Chondrocyte (in vitro differentiated cells): ENCODE data around the gene ZFYVE27. TPM values are rescaled to one million over a fixed set of nuclear protein-coding genes. Genes with fewer than 3 reads are reported as not detected.

Source experiments
- DNase-seq: peaks from one replicate; pipeline ENCODE4 v3.0.0; 2021; ENCODE audit warnings: mixed read lengths, low spot score
- H3K27ac Mint-ChIP-seq: one replicate; pipeline ENCODE4 v1.8.0; 2021; ENCODE audit warnings: mild to moderate bottlenecking, moderate library complexity, mixed read lengths; ENCODE audit not compliant: unreplicated experiment
- H3K27me3 Mint-ChIP-seq: 2 replicates; pipeline ENCODE4 v1.8.0; 2021; ENCODE audit warnings: low read depth, mixed read lengths
- H3K36me3 Mint-ChIP-seq: 2 replicates; pipeline ENCODE4 v1.8.0; 2021; ENCODE audit warnings: low read depth, mixed read lengths
- H3K4me1 Mint-ChIP-seq: 2 replicates; pipeline ENCODE4 v1.8.0; 2021; ENCODE audit warnings: low read depth, mild to moderate bottlenecking, mixed read lengths
- H3K4me3 Mint-ChIP-seq: one replicate; pipeline ENCODE4 v1.8.0; 2021; ENCODE audit warnings: mild to moderate bottlenecking, moderate library complexity, mixed read lengths; ENCODE audit not compliant: unreplicated experiment
- H3K9me3 Mint-ChIP-seq: 2 replicates; pipeline ENCODE4 v1.8.0; 2021; ENCODE audit warnings: low read depth, mixed read lengths
- CTCF ChIP-seq: fragments of 200-600 bp; sonication (generic); IDR thresholded peaks from 2 replicates; pipeline ENCODE4 v1.5.0; 2021; ENCODE audit warnings: antibody characterized with exemption, mild to moderate bottlenecking, moderate library complexity
- total RNA-seq: library from RNA; stranded (reverse); gene quantifications from 3 replicates; pipeline ENCODE4 v1.2.1, GENCODE V29; 2021

ZFYVE27 gene
- total RNA-seq, 1 donor from 2014 or later, result 16.9 TPM

DNA sequence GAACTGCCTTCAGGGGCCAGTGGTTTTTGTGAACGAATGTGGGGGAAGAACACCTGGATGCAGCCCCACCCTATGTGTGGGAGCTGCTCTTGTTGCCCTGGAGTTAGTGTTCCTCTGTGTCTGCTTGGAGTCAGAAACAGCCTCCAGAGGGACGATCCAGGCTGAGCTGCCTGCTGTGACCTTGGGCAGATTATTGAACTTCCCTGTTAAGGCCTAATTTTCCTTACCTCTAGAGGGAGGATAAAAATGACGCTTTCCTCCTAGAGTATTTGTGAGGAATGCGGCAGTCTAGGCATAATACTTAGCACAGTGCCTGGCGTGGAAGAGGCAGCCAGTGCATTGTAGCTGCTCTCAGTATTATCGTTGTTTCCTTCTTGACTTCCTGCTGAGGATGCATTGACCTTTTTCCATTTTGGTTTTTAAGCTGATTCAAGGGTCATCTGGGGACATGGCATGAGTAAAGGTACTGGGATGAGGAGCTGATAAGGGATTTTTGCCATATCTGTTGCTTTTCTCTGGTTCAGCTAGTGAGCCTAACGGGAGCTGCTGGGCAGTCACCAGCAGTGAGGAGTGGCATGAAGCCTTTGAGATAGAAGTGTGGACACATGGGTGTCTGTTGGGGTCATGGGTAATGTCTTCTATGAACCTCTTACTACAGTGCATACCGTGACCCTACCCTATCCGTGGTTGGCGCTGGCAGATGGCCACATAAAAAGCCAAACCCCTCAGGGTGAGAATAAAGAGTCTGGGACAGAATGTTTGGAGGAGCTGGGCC is 6.4 kb downstream of the ZFYVE27 start:
- H3K27ac Mint-ChIP-seq, result no peak overlapping the region
- no peak overlapping the region for H3K4me3 Mint-ChIP-seq
- no peak for DNase-seq
- no peaks in the 10 kb centered on the region for H3K9me3 Mint-ChIP-seq
- no peak for TF ChIP-seq CTCF
- no peaks in the 10 kb centered on the region for H3K27me3 Mint-ChIP-seq
- peaks cover 18% of the 10 kb centered on the region for H3K4me1 Mint-ChIP-seq
- peaks cover 37% of the 10 kb centered on the region for H3K36me3 Mint-ChIP-seq

DNA sequence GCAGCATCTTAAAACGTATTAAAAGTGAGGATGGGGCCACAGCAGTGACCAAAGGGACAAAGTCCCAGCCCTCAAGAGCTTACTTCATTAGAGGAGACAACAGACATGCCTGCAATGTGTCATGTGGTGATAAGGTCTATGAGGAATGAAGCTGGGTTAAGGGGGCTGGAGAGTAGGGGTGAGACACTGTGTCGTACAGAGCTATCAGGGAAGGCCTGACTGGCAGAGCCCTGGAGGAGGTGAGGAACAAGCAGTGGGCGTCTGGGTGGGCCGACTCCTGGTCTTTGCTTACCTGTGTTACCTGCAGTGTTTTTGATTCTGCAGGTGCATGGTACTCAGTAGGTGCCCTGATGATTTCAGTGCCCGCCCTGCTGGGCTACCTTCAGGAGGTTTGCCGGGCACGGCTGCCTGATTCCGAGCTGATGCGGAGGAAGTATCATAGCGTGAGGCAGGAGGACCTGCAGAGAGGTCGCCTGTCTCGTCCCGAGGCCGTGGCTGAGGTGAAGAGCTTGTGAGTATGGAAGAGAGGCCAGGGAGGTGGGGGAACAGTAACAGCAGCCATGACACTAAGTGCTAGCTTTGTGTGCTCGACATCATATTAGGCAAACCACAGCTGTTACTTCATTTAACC is 7.6 kb downstream of the ZFYVE27 start:
- Mint-ChIP-seq H3K4me3 (no peak overlapping the region), H3K4me1 (peaks cover 13% of the 10 kb centered on the region), H3K9me3 (no peaks in the 10 kb centered on the region), H3K36me3 (peaks cover 39% of the 10 kb centered on the region), H3K27me3 (no peaks in the 10 kb centered on the region), H3K27ac (no peak overlapping the region)
- peak; percentile 72 for DNase-seq
- TF ChIP-seq CTCF, result no peak

- peaks cover 3% of the 10 kb centered on the region for H3K4me1 Mint-ChIP-seq
Measured at GRCh38 chr10:97747573-97747972, 10.6 kb downstream of the ZFYVE27 start.

DNA sequence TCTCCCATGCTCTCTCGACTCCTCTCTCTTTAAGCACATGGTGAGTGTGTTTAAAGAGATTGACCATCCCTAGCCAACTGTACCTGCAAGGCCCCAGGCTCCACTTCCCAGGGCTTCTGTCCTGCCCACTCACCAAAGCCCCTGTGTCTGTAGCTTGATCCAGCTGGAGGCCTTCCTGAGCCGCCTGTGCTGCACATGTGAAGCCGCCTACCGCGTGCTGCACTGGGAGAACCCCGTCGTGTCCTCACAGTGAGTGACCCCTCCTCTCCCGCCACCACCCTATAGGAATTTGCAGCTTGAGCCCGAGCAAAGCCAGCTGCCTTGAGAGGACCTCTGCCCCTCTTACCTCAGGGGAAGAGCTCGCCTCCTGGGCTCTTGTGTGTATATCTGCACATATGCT is 11.2 kb downstream of the ZFYVE27 start:
- Mint-ChIP-seq H3K9me3 (no peaks in the 10 kb centered on the region), H3K36me3 (peaks cover 41% of the 10 kb centered on the region), H3K4me1 (peaks cover 3% of the 10 kb centered on the region), H3K27ac (no peak overlapping the region), H3K4me3 (no peak overlapping the region), H3K27me3 (no peaks in the 10 kb centered on the region)
- TF ChIP-seq CTCF, result no peak
- no peak for DNase-seq

More at GRCh38 chr10:97747573-97747972, 10.6 kb downstream of the ZFYVE27 start:
- Mint-ChIP-seq H3K9me3 (no peaks in the 10 kb centered on the region), H3K4me3 (no peak overlapping the region), H3K36me3 (peaks cover 41% of the 10 kb centered on the region), H3K27me3 (no peaks in the 10 kb centered on the region), H3K27ac (no peak overlapping the region)
- TF ChIP-seq CTCF, result no peak
- DNase-seq, result no peak

- Mint-ChIP-seq H3K27me3 (no peaks in the 10 kb centered on the region), H3K36me3 (peaks cover 40% of the 10 kb centered on the region), H3K4me3 (no peak overlapping the region), H3K9me3 (no peaks in the 10 kb centered on the region), H3K4me1 (no peaks in the 10 kb centered on the region), H3K27ac (no peak overlapping the region)
- DNase-seq, result peak; percentile 92
- no peak for TF ChIP-seq CTCF
Measured at GRCh38 chr10:97752956-97753355, 16.0 kb downstream of the ZFYVE27 start.
